Vagina (tissue), 2 donors: ENCODE results near the gene CHD5.

Experiments used
- POLR2A ChIP-seq, 2 donors: fragments of 450-650 bp; IDR thresholded peaks; one replicate each; pipeline ENCODE4 v1.6.1; 2017; ENCODE audit warnings: antibody characterized with exemption in 2 of 2, mild to moderate bottlenecking in 2 of 2, moderate library complexity in 2 of 2
- POLR2AphosphoS5 ChIP-seq, 2 donors: sonication (generic); formaldehyde crosslinking; IDR thresholded peaks; one replicate each; pipeline ENCODE4 v1.9.0; 2017; ENCODE audit warnings: antibody characterized with exemption in 2 of 2, mild to moderate bottlenecking in 2 of 2, low read depth in 1 of 2; ENCODE audit not compliant: insufficient read depth in 1 of 2
- TF ChIP-seq, protein P1 (sequence below), 3 experiments: fragments of 450-650 bp in 2 of 3; fragments of 200-600 bp in 1 of 3; sonication (generic) in 1 of 3; IDR thresholded peaks; one replicate each; pipeline ENCODE4 v1.5.1; 2017 to 2019; ENCODE audit warnings: antibody characterized with exemption in 3 of 3, mild to moderate bottlenecking in 2 of 3, moderate library complexity in 2 of 3

DNA sequence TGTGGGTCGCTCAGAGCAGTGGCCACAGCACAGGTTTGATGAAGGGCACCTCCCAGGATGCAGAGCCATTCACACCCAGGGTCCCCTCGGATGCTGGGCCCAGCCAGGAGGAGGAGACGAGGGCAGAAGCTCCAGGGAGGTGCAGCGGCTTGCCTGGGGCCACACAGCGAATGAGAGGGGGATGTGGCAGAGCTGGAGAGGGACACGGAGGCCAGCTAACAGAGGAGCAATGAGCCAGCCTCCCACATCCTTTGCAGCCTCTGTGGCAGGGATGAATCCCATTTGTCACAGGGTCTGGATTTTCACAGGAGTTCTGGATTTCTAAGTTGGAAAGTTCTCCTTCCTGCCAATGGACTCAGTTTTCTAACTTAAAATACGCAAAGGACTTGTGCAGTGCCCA, 35.9 kb downstream of the CHD5 start:
- no peak for TF ChIP-seq POLR2A (IDR thresholded peaks at IDR 0.05)
- TF ChIP-seq, protein P1, sequence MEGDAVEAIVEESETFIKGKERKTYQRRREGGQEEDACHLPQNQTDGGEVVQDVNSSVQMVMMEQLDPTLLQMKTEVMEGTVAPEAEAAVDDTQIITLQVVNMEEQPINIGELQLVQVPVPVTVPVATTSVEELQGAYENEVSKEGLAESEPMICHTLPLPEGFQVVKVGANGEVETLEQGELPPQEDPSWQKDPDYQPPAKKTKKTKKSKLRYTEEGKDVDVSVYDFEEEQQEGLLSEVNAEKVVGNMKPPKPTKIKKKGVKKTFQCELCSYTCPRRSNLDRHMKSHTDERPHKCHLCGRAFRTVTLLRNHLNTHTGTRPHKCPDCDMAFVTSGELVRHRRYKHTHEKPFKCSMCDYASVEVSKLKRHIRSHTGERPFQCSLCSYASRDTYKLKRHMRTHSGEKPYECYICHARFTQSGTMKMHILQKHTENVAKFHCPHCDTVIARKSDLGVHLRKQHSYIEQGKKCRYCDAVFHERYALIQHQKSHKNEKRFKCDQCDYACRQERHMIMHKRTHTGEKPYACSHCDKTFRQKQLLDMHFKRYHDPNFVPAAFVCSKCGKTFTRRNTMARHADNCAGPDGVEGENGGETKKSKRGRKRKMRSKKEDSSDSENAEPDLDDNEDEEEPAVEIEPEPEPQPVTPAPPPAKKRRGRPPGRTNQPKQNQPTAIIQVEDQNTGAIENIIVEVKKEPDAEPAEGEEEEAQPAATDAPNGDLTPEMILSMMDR (IDR thresholded peaks at IDR 0.05) = no peak
- TF ChIP-seq POLR2AphosphoS5 (IDR thresholded peaks at IDR 0.05; ENCODE audit: insufficient read depth in 1 of 2, low read depth in 1 of 2) = no peak
